Endodermal cell (in vitro differentiated cells): ENCODE data around the gene MCF2L2. TPM values are rescaled to one million over a fixed set of nuclear protein-coding genes. Genes with fewer than 3 reads are reported as not detected.

ENCODE experiments used
- DNase-seq: peaks from one replicate; pipeline ENCODE4 v3.0.0-alpha.2; 2017
- H3K27ac ChIP-seq: 2 replicates; pipeline ENCODE4 v1.5.1; 2013; ENCODE audit warnings: mild to moderate bottlenecking, low read depth, low read length, moderate library complexity
- H3K27me3 ChIP-seq: 2 replicates; pipeline ENCODE4 v1.6.1; 2013; ENCODE audit warnings: mild to moderate bottlenecking, low read length, moderate library complexity; ENCODE audit not compliant: insufficient read depth, control insufficient read depth, poor library complexity, severe bottlenecking
- H3K36me3 ChIP-seq: 2 replicates; pipeline ENCODE4 v1.7.0; 2013; ENCODE audit warnings: mild to moderate bottlenecking, low read length, moderate library complexity; ENCODE audit not compliant: control insufficient read depth, insufficient read depth
- H3K4me1 ChIP-seq: one replicate; pipeline ENCODE4 v1.7.0; 2013; ENCODE audit warnings: low read length; ENCODE audit not compliant: control insufficient read depth, insufficient read depth
- H3K4me3 ChIP-seq: 2 replicates; pipeline ENCODE4 v1.5.1; 2013; ENCODE audit warnings: mild to moderate bottlenecking, low read length, moderate library complexity
- H3K9ac ChIP-seq: 2 replicates; pipeline ENCODE4 v1.6.1; 2013; ENCODE audit warnings: mild to moderate bottlenecking, low read length, moderate library complexity; ENCODE audit not compliant: poor library complexity, severe bottlenecking; ENCODE audit errors: extremely low read depth
- H3K9me3 ChIP-seq: 2 replicates; pipeline ENCODE4 v1.6.1; 2013; ENCODE audit warnings: mild to moderate bottlenecking, low read length, moderate library complexity; ENCODE audit not compliant: control insufficient read depth
- H3K27ac Mint-ChIP-seq: 2 replicates; pipeline ENCODE4 v1.8.0; 2020; ENCODE audit warnings: mixed read lengths
- H3K27me3 Mint-ChIP-seq: 2 replicates; pipeline ENCODE4 v1.8.0; 2021; ENCODE audit warnings: mild to moderate bottlenecking, mixed read lengths; ENCODE audit not compliant: insufficient read depth
- H3K36me3 Mint-ChIP-seq: 2 replicates; pipeline ENCODE4 v1.8.0; 2020; ENCODE audit warnings: low read depth, mixed read lengths
- H3K4me1 Mint-ChIP-seq: 2 replicates; pipeline ENCODE4 v1.8.0; 2020; ENCODE audit warnings: mixed read lengths
- H3K4me3 Mint-ChIP-seq: 2 replicates; pipeline ENCODE4 v1.8.0; 2020; ENCODE audit warnings: mild to moderate bottlenecking, moderate library complexity, mixed read lengths
- H3K9me3 Mint-ChIP-seq: 2 replicates; pipeline ENCODE4 v1.8.0; 2020; ENCODE audit warnings: mild to moderate bottlenecking, mixed read lengths
- CTCF ChIP-seq: fragments of 200-600 bp; sonication (generic); conservative IDR thresholded peaks from 2 replicates; pipeline ENCODE4 v1.5.0; 2021; ENCODE audit warnings: antibody characterized with exemption, mild to moderate bottlenecking
- WGBS, 2 experiments: methylation state at CpG; one replicate each; pipeline versions ENCODE4 v1.1.5 to v1.1.7; 2013; ENCODE audit warnings: missing lambda C conversion rate in 2 of 2, mixed read lengths in 1 of 2; ENCODE audit not compliant: insufficient coverage in 1 of 2, insufficient read length in 1 of 2; 5-methylcytosine and 5-hydroxymethylcytosine counted together
- total RNA-seq, 2 donors: library from RNA; stranded (reverse); fragmentation: NEBNext Ultra II Directional in 1 of 2; extraction: Animal tissue kit (Norgen Biotek cat#: 25700) in 1 of 2; gene quantifications; 2 replicates in 1 of 2; 3 replicates in 1 of 2; pipeline ENCODE4 v1.2.1, GENCODE V29; 2021

Gene MCF2L2
- total RNA-seq, 2 donors from 2014 or later: 72.6 to 86.5 TPM

- H3K36me3 Mint-ChIP-seq: peaks cover 44% of the 10 kb centered on the region
Measured at GRCh38 chr3:183449791-183450190, 21.4 kb upstream of the MCF2L2 start.

GRCh38 chr3:183449391-183449790 is 21.0 kb upstream of the MCF2L2 start:
- Histone ChIP-seq H3K27ac (no peak overlapping the region), H3K4me1 (no peaks in the 10 kb centered on the region), H3K27me3 (no peaks in the 10 kb centered on the region), H3K36me3 (peaks cover 45% of the 10 kb centered on the region), H3K9ac (peak overlapping the region; percentile 92), H3K4me3 (peak overlapping the region; percentile 98), H3K9me3 (peaks cover 8% of the 10 kb centered on the region)
- Mint-ChIP-seq H3K36me3 (peaks cover 42% of the 10 kb centered on the region), H3K9me3 (peaks cover 5% of the 10 kb centered on the region), H3K4me3 (peak overlapping the region; percentile 100), H3K27me3 (no peaks in the 10 kb centered on the region), H3K27ac (no peak overlapping the region), H3K4me1 (peaks cover 13% of the 10 kb centered on the region)
- DNase-seq: no peak
- 75% methylated on average over 3 of the region's 4 CpGs; no CpG with 5 or more reads in 1 of the 2 experiments for WGBS, 2 experiments
- TF ChIP-seq CTCF: peak; percentile 58

More at GRCh38 chr3:183449791-183450190, 21.4 kb upstream of the MCF2L2 start:
- H3K27ac ChIP-seq: no peak overlapping the region
- H3K4me1 ChIP-seq: no peaks in the 10 kb centered on the region
- DNase-seq: no peak
- Mint-ChIP-seq H3K27ac (no peak overlapping the region), H3K4me1 (peaks cover 13% of the 10 kb centered on the region), H3K27me3 (no peaks in the 10 kb centered on the region), H3K9me3 (peaks cover 2% of the 10 kb centered on the region), H3K4me3 (peak overlapping the region; percentile 100)
- peaks cover 49% of the 10 kb centered on the region for H3K36me3 ChIP-seq
- peaks cover 4% of the 10 kb centered on the region for H3K9me3 ChIP-seq
- H3K9ac ChIP-seq: peak overlapping the region; percentile 92
- WGBS, 2 experiments: 82 to 100% methylated on average over 1 of the region's 1 CpG
- H3K4me3 ChIP-seq: peak overlapping the region; percentile 98
- no peaks in the 10 kb centered on the region for H3K27me3 ChIP-seq
- TF ChIP-seq CTCF: no peak

- Mint-ChIP-seq H3K9me3 (peaks cover 14% of the 10 kb centered on the region), H3K36me3 (peaks cover 35% of the 10 kb centered on the region), H3K4me3 (peak overlapping the region; percentile 100), H3K27ac (peak overlapping the region; percentile 70), H3K4me1 (peaks cover 13% of the 10 kb centered on the region), H3K27me3 (no peaks in the 10 kb centered on the region)
- no peak for TF ChIP-seq CTCF
- Histone ChIP-seq H3K4me1 (no peaks in the 10 kb centered on the region), H3K27ac (no peak overlapping the region), H3K9me3 (peaks cover 17% of the 10 kb centered on the region), H3K27me3 (no peaks in the 10 kb centered on the region), H3K4me3 (peak overlapping the region; percentile 98), H3K36me3 (peaks cover 36% of the 10 kb centered on the region), H3K9ac (peak overlapping the region; percentile 92)
- 53 to 100% methylated on average over 1 to 3 of the region's 3 CpGs for WGBS, 2 experiments
- no peak for DNase-seq
Measured at GRCh38 chr3:183448369-183449128, 20.1 kb upstream of the MCF2L2 start.
